ENCODE measurements around the gene RPS19BP1.

GRCh38 chr22:39581303-39581702 lies 48.8 kb upstream of the RPS19BP1 start:
- TF ChIP-seq CTCF (IDR thresholded peaks at IDR 0.05), result no peak
- no peak for TF ChIP-seq EP300 (IDR thresholded peaks at IDR 0.05)
- no peak for TF ChIP-seq POLR2AphosphoS5 (IDR thresholded peaks at IDR 0.05)
- TF ChIP-seq POLR2A (IDR thresholded peaks at IDR 0.05), result no peak
